ENCODE results near the gene FFAR3. TPM values are rescaled to one million over a fixed set of nuclear protein-coding genes. Genes with fewer than 3 reads are reported as not detected.

The FFAR3 gene
- total RNA-seq, 1 experiment from 2014 or later, result not detected

GRCh38 chr19:35395382-35396199, 37.3 kb downstream of the FFAR3 start:
- Histone ChIP-seq H3K4me2 (ENCODE audit: low read length) (no peak overlapping the region), H3F3A (ENCODE audit: low read length, unreplicated experiment) (no peaks in the 10 kb centered on the region), H2AFZ (ENCODE audit: low read length) (no peak overlapping the region), H3K9ac (ENCODE audit: low read length) (no peak overlapping the region), H3K9me2 (replicated peaks; ENCODE audit: low read length) (no peaks in the 10 kb centered on the region), H3K27me3 (ENCODE audit: low read length) (no peaks in the 10 kb centered on the region), H3K4me3 (ENCODE audit: low read length) (no peak overlapping the region), H4K20me1 (ENCODE audit: low read length) (no peaks in the 10 kb centered on the region), H3K27ac (ENCODE audit: low read length) (no peak overlapping the region), H3K36me3 (ENCODE audit: low read depth, low read length) (no peaks in the 10 kb centered on the region), H3K9me3 (ENCODE audit: low read length) (no peaks in the 10 kb centered on the region), H3K79me2 (ENCODE audit: low read length) (no peaks in the 10 kb centered on the region), H3K4me1 (ENCODE audit: insufficient read depth, low read length) (no peaks in the 10 kb centered on the region)
- ChIA-PET POLR2A (ENCODE audit: unreplicated experiment) (no interaction called here), CTCF (no interaction called here)
- intact Hi-C loops (cut with micrococcal nuclease), result no loop called here
- TF ChIP-seq CTCF (conservative IDR thresholded peaks at IDR 0.05; ENCODE audit: low read depth, low read length), result no peak
- TF ChIP-seq EZH2 (IDR thresholded peaks at IDR 0.05; ENCODE audit: low read length, unreplicated experiment), result no peak
- no peak for TF ChIP-seq EZH2phosphoT487 (IDR thresholded peaks at IDR 0.05; ENCODE audit: borderline replicate concordance, low read length)
- no TSS peak for BruUV-seq (replicated peaks)
- ATAC-seq, result no peak
- no peak for DNase-seq

GRCh38 chr19:35396240-35396885, 38.1 kb downstream of the FFAR3 start:
- Histone ChIP-seq H4K20me1 (ENCODE audit: low read length) (no peaks in the 10 kb centered on the region), H3K4me3 (ENCODE audit: low read length) (no peak overlapping the region), H3K36me3 (ENCODE audit: low read depth, low read length) (no peaks in the 10 kb centered on the region), H3F3A (ENCODE audit: low read length, unreplicated experiment) (no peaks in the 10 kb centered on the region), H3K79me2 (ENCODE audit: low read length) (no peaks in the 10 kb centered on the region), H3K9me3 (ENCODE audit: low read length) (no peaks in the 10 kb centered on the region), H3K27ac (ENCODE audit: low read length) (no peak overlapping the region), H3K27me3 (ENCODE audit: low read length) (no peaks in the 10 kb centered on the region), H3K4me2 (ENCODE audit: low read length) (no peak overlapping the region), H3K9ac (ENCODE audit: low read length) (no peak overlapping the region), H3K4me1 (ENCODE audit: insufficient read depth, low read length) (no peaks in the 10 kb centered on the region), H3K9me2 (replicated peaks; ENCODE audit: low read length) (no peaks in the 10 kb centered on the region), H2AFZ (ENCODE audit: low read length) (no peak overlapping the region)
- CTCF ChIA-PET, result no interaction called here
- no peak for ATAC-seq
- POLR2A ChIA-PET (ENCODE audit: unreplicated experiment), result no interaction called here
- no peak for TF ChIP-seq CTCF (conservative IDR thresholded peaks at IDR 0.05; ENCODE audit: low read depth, low read length)
- TF ChIP-seq EZH2 (IDR thresholded peaks at IDR 0.05; ENCODE audit: low read length, unreplicated experiment), result no peak
- no peak for TF ChIP-seq EZH2phosphoT487 (IDR thresholded peaks at IDR 0.05; ENCODE audit: borderline replicate concordance, low read length)
- DNase-seq, result no peak
- intact Hi-C loops (cut with micrococcal nuclease), result no loop called here
- BruUV-seq (replicated peaks), result no TSS peak

DNA sequence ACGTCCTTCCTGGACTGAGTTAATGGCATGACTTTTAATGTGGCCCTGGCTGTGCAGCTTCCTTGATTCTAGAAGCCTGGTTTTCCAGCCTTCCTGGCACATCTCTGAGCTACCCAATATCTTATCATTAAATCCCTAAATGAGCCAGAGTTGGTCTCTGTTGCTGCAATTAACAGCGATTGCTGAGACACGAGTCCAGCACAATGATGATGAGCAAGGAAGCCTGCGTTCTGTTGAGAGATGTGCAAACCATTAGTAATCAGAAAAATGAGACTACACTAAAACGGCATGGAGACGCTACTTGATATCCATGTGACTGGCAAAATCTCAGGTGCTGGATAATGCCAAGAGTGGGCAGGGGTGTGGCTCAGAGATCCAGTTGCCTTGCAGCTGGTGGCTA, 38.8 kb downstream of the FFAR3 start:
- Histone ChIP-seq H3K9ac (ENCODE audit: low read length) (no peak overlapping the region), H3K79me2 (ENCODE audit: low read length) (no peaks in the 10 kb centered on the region), H3K27ac (ENCODE audit: low read length) (no peak overlapping the region), H3K9me3 (ENCODE audit: low read length) (no peaks in the 10 kb centered on the region), H3K4me1 (ENCODE audit: insufficient read depth, low read length) (no peaks in the 10 kb centered on the region), H3K4me2 (ENCODE audit: low read length) (no peak overlapping the region), H3K36me3 (ENCODE audit: low read depth, low read length) (no peaks in the 10 kb centered on the region), H3K4me3 (ENCODE audit: low read length) (no peak overlapping the region), H3K9me2 (replicated peaks; ENCODE audit: low read length) (no peaks in the 10 kb centered on the region), H4K20me1 (ENCODE audit: low read length) (no peaks in the 10 kb centered on the region), H2AFZ (ENCODE audit: low read length) (no peak overlapping the region), H3F3A (ENCODE audit: low read length, unreplicated experiment) (no peaks in the 10 kb centered on the region), H3K27me3 (ENCODE audit: low read length) (no peaks in the 10 kb centered on the region)
- intact Hi-C loops (cut with micrococcal nuclease), result no loop called here
- ATAC-seq (no peak), DNase-seq (no peak)
- no peak for TF ChIP-seq EZH2phosphoT487 (IDR thresholded peaks at IDR 0.05; ENCODE audit: borderline replicate concordance, low read length)
- no peak for TF ChIP-seq CTCF (conservative IDR thresholded peaks at IDR 0.05; ENCODE audit: low read depth, low read length)
- no peak for TF ChIP-seq EZH2 (IDR thresholded peaks at IDR 0.05; ENCODE audit: low read length, unreplicated experiment)
- POLR2A ChIA-PET (ENCODE audit: unreplicated experiment), result no interaction called here
- no TSS peak for BruUV-seq (replicated peaks)
- CTCF ChIA-PET, result no interaction called here
